GM15510 (cell line): ENCODE results near the gene ZIC5.

Experiments used
- POLR2A ChIP-seq: IDR thresholded peaks from 3 replicates; pipeline ENCODE4 v1.6.1; 2011; ENCODE audit warnings: borderline replicate concordance; ENCODE audit not compliant: insufficient read length; ENCODE audit errors: extremely low read depth

The ZIC5 gene

GRCh38 chr13:99990126-99990977, 18.8 kb upstream of the ZIC5 start:
- TF ChIP-seq POLR2A, result no peak

GRCh38 chr13:99989276-99990125, 17.9 kb upstream of the ZIC5 start:
- no peak for TF ChIP-seq POLR2A

- TF ChIP-seq POLR2A, result no peak
Observed at GRCh38 chr13:99988529-99989275, 17.1 kb upstream of the ZIC5 start.

- no peak for TF ChIP-seq POLR2A
Observed at GRCh38 chr13:99987154-99988019, 15.8 kb upstream of the ZIC5 start.

- TF ChIP-seq POLR2A, result no peak
Observed at GRCh38 chr13:99986741-99987140, 15.2 kb upstream of the ZIC5 start.

GRCh38 chr13:99985886-99986527, 14.4 kb upstream of the ZIC5 start:
- no peak for TF ChIP-seq POLR2A

GRCh38 chr13:99985241-99985874, 13.8 kb upstream of the ZIC5 start:
- no peak for TF ChIP-seq POLR2A

GRCh38 chr13:99984461-99985240, 13.1 kb upstream of the ZIC5 start:
- no peak for TF ChIP-seq POLR2A

- no peak for TF ChIP-seq POLR2A
Observed at GRCh38 chr13:99983499-99984401, 12.2 kb upstream of the ZIC5 start.

- TF ChIP-seq POLR2A, result no peak
Observed at GRCh38 chr13:99982731-99983498, 11.3 kb upstream of the ZIC5 start.
